OCI-LY7 (cell line): Measurements from ENCODE around the gene ZNRF3. TPM values are rescaled to one million over a fixed set of nuclear protein-coding genes. Genes with fewer than 3 reads are reported as not detected.

Experiments used
- BruUV-seq: library from RNA; stranded (reverse); fragments of 400-500 nt; replicated peaks from 2 replicates; lab custom pipeline; 2021; lab: Mats Ljungman, UMichigan
- CTCF ChIA-PET: fragments of 300-600 bp; sonication (Branson Sonifier 250); formaldehyde crosslinking; loops from one replicate; lab custom pipeline; 2022; ENCODE audit warnings: antibody characterized with exemption; ENCODE audit not compliant: unreplicated experiment; lab: Charles Lee
- POLR2A ChIA-PET: fragments of 300-600 bp; sonication (Branson Sonifier 250); formaldehyde crosslinking; loops from one replicate; lab custom pipeline; 2022; ENCODE audit warnings: antibody characterized with exemption; lab: Charles Lee
- DNase-seq: peaks from one replicate; pipeline ENCODE4 v3.0.0-alpha.2; 2015; ENCODE audit warnings: low spot score
- H2AFZ ChIP-seq: fragments of 200-600 bp; sonication (generic), shearing (Covaris generic); 2 replicates; pipeline ENCODE4 v1.6.1; 2014; ENCODE audit warnings: mild to moderate bottlenecking, antibody characterized with exemption, low read length, moderate library complexity
- H3K27ac ChIP-seq: fragments of 200-600 bp; sonication (generic); 2 replicates; pipeline ENCODE4 v1.5.1; 2014; ENCODE audit warnings: mixed run types, low read depth, mild to moderate bottlenecking, moderate library complexity, low read length, inconsistent platforms; ENCODE audit not compliant: poor library complexity, severe bottlenecking
- H3K36me3 ChIP-seq: fragments of 200-600 bp; sonication (generic); 2 replicates; pipeline ENCODE4 v1.6.1; 2014; ENCODE audit warnings: mild to moderate bottlenecking, antibody characterized with exemption, low read length, moderate library complexity, mixed read lengths; ENCODE audit not compliant: insufficient read depth
- H3K4me1 ChIP-seq: fragments of 200-600 bp; sonication (generic); 2 replicates; pipeline ENCODE4 v1.5.1; 2014; ENCODE audit warnings: mild to moderate bottlenecking, low read length; ENCODE audit not compliant: insufficient read depth, poor library complexity, severe bottlenecking
- H3K4me2 ChIP-seq: fragments of 200-600 bp; sonication (generic); 2 replicates; pipeline ENCODE4 v1.6.1; 2014; ENCODE audit warnings: mild to moderate bottlenecking, low read length
- H3K4me3 ChIP-seq: fragments of 200-600 bp; sonication (generic); 2 replicates; pipeline ENCODE4 v1.5.1; 2014; ENCODE audit warnings: mild to moderate bottlenecking, low read depth, low read length; ENCODE audit not compliant: poor library complexity, severe bottlenecking
- H3K79me2 ChIP-seq: fragments of 200-600 bp; sonication (generic); 2 replicates; pipeline ENCODE4 v1.6.1; 2016; ENCODE audit warnings: low read depth, mild to moderate bottlenecking, low read length, moderate library complexity, mixed read lengths; ENCODE audit not compliant: insufficient read depth
- H3K9me2 ChIP-seq: fragments of 200-600 bp; sonication (generic); 2 replicates; pipeline ENCODE4 v1.6.1; 2016; ENCODE audit warnings: mild to moderate bottlenecking, low read length, mixed read lengths; ENCODE audit not compliant: insufficient read depth
- H3K9me3 ChIP-seq: fragments of 200-600 bp; sonication (generic); 2 replicates; pipeline ENCODE4 v1.6.1; 2014; ENCODE audit warnings: mild to moderate bottlenecking, mixed run types, low read length, mixed read lengths
- H4K20me1 ChIP-seq: fragments of 200-600 bp; sonication (generic); 2 replicates; pipeline ENCODE4 v1.6.1; 2014; ENCODE audit warnings: mild to moderate bottlenecking, antibody characterized with exemption, low read length, moderate library complexity, mixed read lengths; ENCODE audit not compliant: insufficient read depth
- EZH2phosphoT487 ChIP-seq: fragments of 200-600 bp; sonication (generic); IDR thresholded peaks from 2 replicates; pipeline ENCODE4 v1.6.1; 2018; ENCODE audit warnings: low read depth, borderline replicate concordance, mild to moderate bottlenecking, mixed run types, antibody characterized with exemption, low read length, moderate library complexity, mixed read lengths
- intact Hi-C: fragments of 100-400 bp; cut with micrococcal nuclease; formaldehyde crosslinking; loops from one replicate; pipeline ENCODE4 v1.10.0; 2022; ENCODE audit not compliant: unreplicated experiment
- total RNA-seq, 2 experiments: library from RNA; depleted of rRNA in 1 of 2; stranded (reverse); fragments of >200 nt in 1 of 2; shearing (Covaris generic) in 1 of 2; gene quantifications; 2 replicates each; pipeline ENCODE4 v1.2.3, GENCODE V29; 2014 to 2022
- TF ChIP-seq, protein P1 (sequence below): fragments of 200-600 bp; sonication (generic); conservative IDR thresholded peaks from 2 replicates; pipeline ENCODE4 v1.5.1; 2014; ENCODE audit warnings: mild to moderate bottlenecking, antibody characterized with exemption, low read length, moderate library complexity, mixed read lengths

ZNRF3 gene
- total RNA-seq, 2 experiments from 2014 or later, result 3.6 to 3.9 TPM

DNA sequence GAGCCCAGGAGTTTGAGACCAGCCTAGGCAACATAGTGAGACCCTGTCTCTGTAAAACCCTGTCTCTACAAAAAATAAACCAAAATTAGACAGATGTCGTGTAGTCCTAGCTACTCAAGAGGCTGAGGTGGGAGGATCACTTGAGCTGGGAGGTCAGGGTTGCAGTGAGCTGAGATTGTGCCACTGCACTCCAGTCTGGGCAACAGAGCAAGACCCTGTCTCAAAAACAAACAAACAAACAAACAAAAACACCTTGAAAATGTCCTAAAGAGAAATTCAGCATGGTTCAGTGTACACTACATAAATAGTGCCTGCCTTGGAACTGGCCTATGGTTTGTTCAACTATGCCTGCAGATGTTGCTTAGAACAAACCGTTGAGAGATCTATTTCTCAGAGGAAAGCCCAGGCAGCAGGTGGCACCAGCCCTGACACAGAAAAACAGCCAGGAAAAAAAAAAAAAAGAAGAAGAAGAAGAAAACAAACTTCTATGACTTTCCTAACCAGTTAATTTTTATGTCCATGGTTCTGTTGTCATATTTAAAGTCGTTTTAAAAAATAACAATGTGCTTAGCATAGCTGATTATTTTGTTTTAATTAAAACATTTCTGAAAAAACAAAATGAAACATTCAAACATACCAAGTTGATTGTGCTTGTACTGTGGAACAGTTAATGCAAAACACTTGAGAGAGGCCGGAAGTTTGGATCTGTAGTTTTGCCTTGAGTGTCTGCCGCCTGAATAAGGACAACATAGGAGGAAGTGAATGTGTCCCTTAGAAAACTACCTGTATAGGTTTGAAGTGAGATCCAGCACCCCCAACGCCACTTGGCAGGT lies 194.9 kb downstream of the ZNRF3 start:
- Histone ChIP-seq H3K9me2 (no peaks in the 10 kb centered on the region), H4K20me1 (no peaks in the 10 kb centered on the region), H2AFZ (no peak overlapping the region), H3K79me2 (no peaks in the 10 kb centered on the region), H3K4me2 (no peak overlapping the region), H3K4me1 (no peaks in the 10 kb centered on the region), H3K9me3 (no peaks in the 10 kb centered on the region), H3K36me3 (no peaks in the 10 kb centered on the region), H3K4me3 (no peak overlapping the region), H3K27ac (no peak overlapping the region)
- BruUV-seq, result no TSS peak
- ChIA-PET POLR2A (no interaction called here), CTCF (no interaction called here)
- no peak for TF ChIP-seq EZH2phosphoT487
- TF ChIP-seq, protein P1, sequence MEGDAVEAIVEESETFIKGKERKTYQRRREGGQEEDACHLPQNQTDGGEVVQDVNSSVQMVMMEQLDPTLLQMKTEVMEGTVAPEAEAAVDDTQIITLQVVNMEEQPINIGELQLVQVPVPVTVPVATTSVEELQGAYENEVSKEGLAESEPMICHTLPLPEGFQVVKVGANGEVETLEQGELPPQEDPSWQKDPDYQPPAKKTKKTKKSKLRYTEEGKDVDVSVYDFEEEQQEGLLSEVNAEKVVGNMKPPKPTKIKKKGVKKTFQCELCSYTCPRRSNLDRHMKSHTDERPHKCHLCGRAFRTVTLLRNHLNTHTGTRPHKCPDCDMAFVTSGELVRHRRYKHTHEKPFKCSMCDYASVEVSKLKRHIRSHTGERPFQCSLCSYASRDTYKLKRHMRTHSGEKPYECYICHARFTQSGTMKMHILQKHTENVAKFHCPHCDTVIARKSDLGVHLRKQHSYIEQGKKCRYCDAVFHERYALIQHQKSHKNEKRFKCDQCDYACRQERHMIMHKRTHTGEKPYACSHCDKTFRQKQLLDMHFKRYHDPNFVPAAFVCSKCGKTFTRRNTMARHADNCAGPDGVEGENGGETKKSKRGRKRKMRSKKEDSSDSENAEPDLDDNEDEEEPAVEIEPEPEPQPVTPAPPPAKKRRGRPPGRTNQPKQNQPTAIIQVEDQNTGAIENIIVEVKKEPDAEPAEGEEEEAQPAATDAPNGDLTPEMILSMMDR, result no peak
- intact Hi-C loops, result no loop called here
- no peak for DNase-seq

DNA sequence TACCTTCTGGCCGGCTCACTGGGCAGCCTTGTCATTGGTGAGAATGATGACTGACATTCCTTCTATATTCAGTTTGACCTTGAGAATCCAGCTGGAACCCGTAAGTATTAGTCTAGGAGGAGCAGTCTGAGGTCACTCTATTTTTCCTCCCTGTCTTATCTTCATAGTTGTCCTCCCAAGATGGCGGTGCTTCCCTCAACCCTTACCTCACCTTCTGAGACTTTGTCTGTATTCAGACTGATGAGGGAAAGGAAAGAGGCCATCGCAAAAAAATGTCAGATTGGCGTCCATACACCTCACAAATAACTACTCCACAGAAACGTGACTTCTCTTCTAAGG lies 195.5 kb downstream of the ZNRF3 start:
- H4K20me1 ChIP-seq, result no peaks in the 10 kb centered on the region
- no peak overlapping the region for H2AFZ ChIP-seq
- CTCF ChIA-PET, result no interaction called here
- no peaks in the 10 kb centered on the region for H3K9me2 ChIP-seq
- no peaks in the 10 kb centered on the region for H3K79me2 ChIP-seq
- no peak for DNase-seq
- POLR2A ChIA-PET, result interaction anchor here (0.9 to 1.1 kb wide), 3 partner anchors 9 to 356 kb away, joined by 3 read pairs; no protein-coding TSS in a partner anchor
- no peak overlapping the region for H3K27ac ChIP-seq
- no peak overlapping the region for H3K4me2 ChIP-seq
- no peaks in the 10 kb centered on the region for H3K4me1 ChIP-seq
- no peaks in the 10 kb centered on the region for H3K9me3 ChIP-seq
- TF ChIP-seq, protein P1, result no peak
- no TSS peak for BruUV-seq
- intact Hi-C loops, result no loop called here
- H3K4me3 ChIP-seq, result no peak overlapping the region
- no peaks in the 10 kb centered on the region for H3K36me3 ChIP-seq

DNA sequence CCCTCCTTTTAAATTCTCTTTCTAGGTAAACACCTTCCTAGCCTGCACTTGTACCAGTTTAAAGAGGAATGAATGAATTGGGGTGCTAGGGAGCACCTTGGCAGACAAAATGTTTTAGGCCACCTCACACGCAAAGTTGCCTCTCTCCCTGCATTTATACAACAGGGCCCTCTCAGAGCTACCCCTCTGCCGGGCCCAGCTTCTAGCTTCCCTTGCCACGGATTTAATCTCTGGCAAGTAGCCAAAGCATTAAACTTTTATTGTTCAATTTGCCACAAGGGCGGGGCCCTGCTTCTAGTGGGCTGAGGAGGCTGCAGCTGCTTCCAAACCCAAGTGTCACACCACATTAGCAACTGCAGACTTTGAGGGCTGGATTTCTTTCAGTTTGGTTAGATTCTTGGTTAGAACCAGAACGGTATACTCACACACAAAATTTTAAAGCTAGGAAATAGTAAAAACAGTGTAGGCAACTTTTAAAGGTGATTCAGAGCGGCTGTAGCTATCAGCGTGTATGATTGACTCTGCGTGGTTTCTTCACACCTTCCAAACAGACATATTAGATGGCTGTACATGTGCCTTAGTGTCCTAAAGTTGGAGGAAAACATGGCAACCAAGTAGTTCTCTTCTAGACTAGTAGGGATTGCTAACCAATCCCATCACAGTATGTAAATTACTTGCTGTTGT lies 196.0 kb downstream of the ZNRF3 start:
- no TSS peak for BruUV-seq
- Histone ChIP-seq H3K9me3 (no peaks in the 10 kb centered on the region), H3K36me3 (no peaks in the 10 kb centered on the region), H3K4me3 (no peak overlapping the region), H3K9me2 (no peaks in the 10 kb centered on the region), H4K20me1 (no peaks in the 10 kb centered on the region), H3K79me2 (no peaks in the 10 kb centered on the region), H2AFZ (no peak overlapping the region), H3K4me1 (no peaks in the 10 kb centered on the region), H3K27ac (no peak overlapping the region), H3K4me2 (no peak overlapping the region)
- ChIA-PET POLR2A (interaction anchor here (0.9 to 1.1 kb wide), 3 partner anchors 10 to 356 kb away, joined by 3 read pairs; no protein-coding TSS in a partner anchor), CTCF (no interaction called here)
- no peak for DNase-seq
- intact Hi-C loops, result no loop called here
- no peak for TF ChIP-seq EZH2phosphoT487
- TF ChIP-seq, protein P1, result no peak
